GM12801 (cell line): Measurements from ENCODE around the gene RAPGEF5.

Experiments used
- CTCF ChIP-seq: IDR thresholded peaks from one replicate; pipeline ENCODE4 v1.5.1; 2011; ENCODE audit warnings: control low read depth; ENCODE audit not compliant: insufficient read length; ENCODE audit errors: extremely low read depth

Gene RAPGEF5

GRCh38 chr7:22192801-22193200 is 164.2 kb downstream of the RAPGEF5 start:
- TF ChIP-seq CTCF, result no peak

DNA sequence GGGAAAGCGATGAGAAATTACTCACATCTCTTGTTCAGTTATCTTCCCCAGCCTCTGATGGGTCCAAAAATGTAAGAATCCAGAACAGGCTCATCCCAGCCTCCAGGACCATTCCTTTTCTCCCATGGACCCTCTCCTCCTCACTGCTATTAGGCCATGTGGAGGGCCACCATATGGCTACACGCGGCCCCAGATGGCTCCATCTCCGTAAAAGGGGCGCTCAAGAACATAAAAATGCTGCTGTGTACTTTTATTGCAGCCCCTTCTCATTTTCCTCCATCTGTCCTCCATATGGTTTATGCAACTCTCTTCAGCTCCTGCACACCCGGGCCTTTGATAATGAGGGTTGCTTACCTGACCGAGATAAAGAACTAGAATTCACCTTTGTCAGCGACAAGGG is 166.2 kb downstream of the RAPGEF5 start:
- TF ChIP-seq CTCF, result no peak

DNA sequence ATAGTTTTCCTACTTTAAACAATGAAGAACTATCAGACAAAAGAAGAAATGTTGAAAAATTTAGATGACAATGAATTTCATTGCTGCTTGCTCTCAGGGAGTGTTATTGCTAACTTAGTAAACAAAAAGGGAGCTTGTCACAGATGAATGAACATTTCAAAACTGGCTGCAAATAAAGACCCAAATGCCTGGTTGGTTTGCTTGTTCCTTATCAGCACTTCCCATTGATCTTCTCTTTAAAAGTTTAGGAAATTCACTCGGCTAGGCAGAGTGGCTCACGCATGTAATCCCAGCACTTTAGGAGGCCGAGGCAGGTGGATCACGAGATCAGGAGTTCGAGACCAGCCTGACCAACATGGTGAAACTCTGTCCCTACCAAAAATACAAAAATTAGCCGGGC is 167.2 kb downstream of the RAPGEF5 start:
- no peak for TF ChIP-seq CTCF

DNA sequence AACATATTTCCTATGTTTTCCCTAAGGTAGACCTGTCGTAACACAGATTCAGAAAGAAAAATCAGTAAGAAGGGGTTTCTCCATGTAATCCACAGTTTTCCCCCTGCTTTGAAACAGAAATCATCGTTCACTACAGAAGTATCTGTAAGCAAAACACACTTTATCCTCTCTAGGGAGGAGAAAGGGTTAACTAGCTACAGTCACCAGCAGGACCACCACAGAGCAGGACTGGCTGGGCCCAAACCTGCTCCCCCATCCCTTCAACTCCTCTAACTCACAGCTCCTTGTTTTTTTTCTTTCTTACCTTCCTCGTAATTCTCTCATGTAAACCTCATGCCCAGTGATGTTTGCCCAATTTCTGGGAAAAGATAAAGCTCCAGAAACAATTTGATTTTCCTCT is 167.7 kb downstream of the RAPGEF5 start:
- no peak for TF ChIP-seq CTCF

DNA sequence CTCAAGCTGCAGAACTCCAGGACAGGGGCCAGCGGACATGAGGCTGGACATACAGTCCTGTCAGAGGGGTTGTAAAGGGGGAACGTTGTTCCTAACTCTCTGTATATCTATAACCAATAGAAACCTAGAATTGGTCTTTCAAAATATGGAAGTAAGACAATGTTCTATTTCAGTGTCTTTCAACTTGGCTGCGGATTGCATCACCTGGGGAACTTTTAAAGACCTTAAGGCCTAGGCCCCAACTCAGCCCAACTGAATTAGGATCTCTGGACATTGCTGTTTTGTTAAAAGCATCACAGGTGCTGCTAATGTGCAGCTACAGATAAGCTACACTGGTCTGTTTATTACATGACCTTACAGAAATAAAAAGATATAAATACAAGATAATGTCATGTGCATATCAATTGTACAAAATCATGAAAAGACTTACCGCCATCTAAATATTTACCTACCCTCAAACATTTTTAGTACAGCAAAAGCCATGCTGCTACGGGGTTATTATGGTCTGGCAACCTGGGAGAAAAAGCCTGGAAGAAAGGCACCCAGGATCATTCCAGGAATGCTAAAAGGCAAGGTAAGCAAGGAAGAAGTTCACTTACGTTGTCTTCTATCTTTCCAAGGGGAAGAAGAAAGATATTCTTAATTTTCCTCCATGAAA is 169.1 kb downstream of the RAPGEF5 start:
- no peak for TF ChIP-seq CTCF

DNA sequence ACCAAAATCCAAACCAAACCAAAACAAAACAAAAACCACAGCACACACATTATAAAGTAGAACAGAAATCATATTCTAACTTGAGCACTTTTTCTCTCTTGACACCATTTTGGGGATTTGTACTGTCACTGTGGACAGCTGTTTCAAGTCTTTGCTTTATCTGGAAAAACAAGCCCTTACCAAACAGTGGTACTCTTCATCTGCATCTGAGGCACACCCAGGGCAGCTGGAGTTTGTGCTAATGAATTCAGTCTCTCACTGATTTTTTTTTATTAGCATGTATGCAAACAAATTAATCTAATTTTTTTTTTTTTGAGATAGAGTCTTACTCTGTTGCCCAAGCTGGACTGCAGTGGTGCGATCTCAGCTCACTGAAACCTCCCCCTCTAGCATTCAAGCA is 171.4 kb downstream of the RAPGEF5 start:
- no peak for TF ChIP-seq CTCF

- TF ChIP-seq CTCF, result no peak
These were observed 172.3 kb downstream of the RAPGEF5 start for GRCh38 chr7:22184549-22185199.
